ENCODE results near the gene ATXN7L3. TPM values are rescaled to one million over a fixed set of nuclear protein-coding genes. Genes with fewer than 3 reads are reported as not detected.

Gene ATXN7L3
- total and polyA plus RNA-seq, 12 donors, result 23.7 to 40.6 (median 30.7) TPM

GRCh38 chr17:44214896-44215295, 15.2 kb upstream of the ATXN7L3 start:
- 90 to 91% methylated on average over 6 of the region's 6 CpGs for WGBS, 2 donors
- intact Hi-C loops (cut with DNase I), result loop anchor here in 7 of 10 donors (5.0 kb wide), 5 partner anchors 107 to 307 kb away; partner anchors contain the start of genes GRN (in 3 of the 7) and SLC25A39 (in 3 of the 7)
- peaks cover 10 to 53% (median 34%) of the 10 kb centered on the region in 9 donors for H3K4me1 ChIP-seq
- TF ChIP-seq CTCF (IDR thresholded peaks at IDR 0.05), result no peak
- H3K36me3 ChIP-seq, result peaks cover 0 to 71% (median 39%) of the 10 kb centered on the region in 9 donors
- no peaks in the 10 kb centered on the region for H3K9me3 ChIP-seq
- H3K27me3 ChIP-seq, result no peaks in the 10 kb centered on the region
- DNase-seq, result no peak
- no peak overlapping the region for H3K27ac ChIP-seq
- no peak overlapping the region for H3K4me3 ChIP-seq
- ATAC-seq, result no peak

GRCh38 chr17:44214230-44214494, 14.5 kb upstream of the ATXN7L3 start:
- Histone ChIP-seq H3K27me3 (no peaks in the 10 kb centered on the region), H3K27ac (no peak overlapping the region), H3K4me3 (no peak overlapping the region), H3K9me3 (no peaks in the 10 kb centered on the region), H3K4me1 (peaks cover 10 to 53% (median 34%) of the 10 kb centered on the region in 9 donors), H3K36me3 (peaks cover 0 to 78% (median 42%) of the 10 kb centered on the region in 9 donors)
- ATAC-seq (no peak), DNase-seq (no peak)
- WGBS, 2 donors, result 87 to 91% methylated on average over 1 of the region's 1 CpG
- intact Hi-C loops (cut with DNase I), result loop anchor here in 7 of 10 donors (5.0 kb wide), 5 partner anchors 108 to 308 kb away; partner anchors contain the start of genes GRN (in 3 of the 7) and SLC25A39 (in 2 of the 7)
- no peak for TF ChIP-seq CTCF (IDR thresholded peaks at IDR 0.05)

- no peak for ATAC-seq
- Histone ChIP-seq H3K36me3 (peaks cover 0 to 84% (median 46%) of the 10 kb centered on the region in 9 donors), H3K4me1 (peaks cover 10 to 53% (median 34%) of the 10 kb centered on the region in 9 donors), H3K9me3 (no peaks in the 10 kb centered on the region), H3K27me3 (no peaks in the 10 kb centered on the region), H3K4me3 (no peak overlapping the region), H3K27ac (no peak overlapping the region)
- intact Hi-C loops (cut with DNase I), result loop anchor here in 7 of 10 donors (5.0 kb wide), 5 partner anchors 109 to 309 kb away; partner anchors contain the start of genes GRN (in 3 of the 7) and SLC25A39 (in 2 of the 7)
- no peak for DNase-seq
- 85% methylated on average over 15 of the region's 15 CpGs for WGBS, 2 donors
- TF ChIP-seq CTCF (IDR thresholded peaks at IDR 0.05), result no peak
Measured at GRCh38 chr17:44213403-44214229, 13.9 kb upstream of the ATXN7L3 start.

GRCh38 chr17:44212507-44213402, 13.1 kb upstream of the ATXN7L3 start:
- DNase-seq (no peak), ATAC-seq (no peak)
- peaks cover 0 to 92% (median 54%) of the 10 kb centered on the region in 9 donors for H3K36me3 ChIP-seq
- WGBS, 2 donors, result 72 to 74% methylated on average over 30 to 31 of the region's 31 CpGs
- no peak overlapping the region for H3K4me3 ChIP-seq
- no peak for TF ChIP-seq CTCF (IDR thresholded peaks at IDR 0.05)
- no peak overlapping the region for H3K27ac ChIP-seq
- H3K27me3 ChIP-seq, result no peaks in the 10 kb centered on the region
- intact Hi-C loops (cut with DNase I), result loop anchor here in 7 of 10 donors (5.0 kb wide), 5 partner anchors 110 to 310 kb away; partner anchors contain the start of genes GRN (in 3 of the 7) and SLC25A39 (in 2 of the 7)
- H3K4me1 ChIP-seq, result peaks cover 10 to 48% (median 30%) of the 10 kb centered on the region in 9 donors
- H3K9me3 ChIP-seq, result no peaks in the 10 kb centered on the region

Measured in heart right ventricle (tissue), 16 donors.